ENCODE results near the gene SH3BP2. TPM values are rescaled to one million over a fixed set of nuclear protein-coding genes. Genes with fewer than 3 reads are reported as not detected.
"Not testable (repeated sequence)": the region's sequence is repeated elsewhere in the genome, so short reads cannot be mapped to it uniquely, and the experiment has no call there.

Gene SH3BP2
- total RNA-seq, 1 donor from 2014 or later, result 85.3 TPM

DNA sequence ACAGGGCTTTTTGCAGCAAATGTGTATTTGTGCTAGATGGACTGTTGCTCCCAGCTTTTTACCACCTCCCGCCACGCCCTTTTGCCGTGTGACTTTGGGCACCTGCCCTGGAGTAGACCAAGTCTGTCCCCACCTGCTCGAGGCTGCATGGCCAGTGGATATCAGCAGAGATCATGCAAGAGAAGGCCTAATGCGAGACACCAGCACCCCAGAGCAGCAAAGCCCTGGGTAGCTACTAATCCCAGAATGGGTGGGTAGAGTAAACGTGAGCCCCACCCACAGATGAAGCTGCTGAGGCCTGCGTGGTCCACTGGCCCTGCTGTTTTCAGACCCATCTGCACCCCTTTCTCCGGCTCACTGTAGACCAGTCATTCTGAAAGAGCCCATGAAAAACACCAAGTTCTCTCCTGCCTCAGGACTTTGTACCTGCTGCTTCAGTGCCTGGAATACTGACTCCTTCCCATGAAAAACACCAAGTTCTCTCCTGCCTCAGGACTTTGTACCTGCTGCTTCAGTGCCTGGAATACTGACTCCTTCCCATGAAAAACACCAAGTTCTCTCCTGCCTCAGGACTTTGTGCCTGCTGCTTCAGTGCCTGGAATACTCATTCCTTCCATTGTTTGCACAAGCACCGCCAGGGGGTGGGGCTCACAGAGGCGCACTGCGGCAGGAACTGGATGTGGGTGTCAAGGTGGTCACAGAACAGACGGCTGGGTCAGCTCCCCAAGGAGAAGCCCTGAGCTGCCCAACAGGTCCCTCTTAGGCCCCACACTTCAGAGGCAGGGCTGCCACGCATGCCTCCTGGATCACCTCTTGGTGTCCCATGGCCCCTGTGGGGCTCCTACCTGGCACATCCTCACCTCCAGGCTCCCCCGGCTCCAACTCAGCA, 31.6 kb upstream of the SH3BP2 start:
- H3K9me3 Mint-ChIP-seq (ENCODE audit: unreplicated experiment), result peaks cover 5% of the 10 kb centered on the region
- peaks cover 2% of the 10 kb centered on the region for H3K4me1 Mint-ChIP-seq (ENCODE audit: low read depth, unreplicated experiment)
- no peak overlapping the region for H3K27ac Mint-ChIP-seq (ENCODE audit: unreplicated experiment)
- DNase-seq, result no peak
- H3K4me3 Mint-ChIP-seq (ENCODE audit: unreplicated experiment), result no peak overlapping the region
- TF ChIP-seq, protein P1, sequence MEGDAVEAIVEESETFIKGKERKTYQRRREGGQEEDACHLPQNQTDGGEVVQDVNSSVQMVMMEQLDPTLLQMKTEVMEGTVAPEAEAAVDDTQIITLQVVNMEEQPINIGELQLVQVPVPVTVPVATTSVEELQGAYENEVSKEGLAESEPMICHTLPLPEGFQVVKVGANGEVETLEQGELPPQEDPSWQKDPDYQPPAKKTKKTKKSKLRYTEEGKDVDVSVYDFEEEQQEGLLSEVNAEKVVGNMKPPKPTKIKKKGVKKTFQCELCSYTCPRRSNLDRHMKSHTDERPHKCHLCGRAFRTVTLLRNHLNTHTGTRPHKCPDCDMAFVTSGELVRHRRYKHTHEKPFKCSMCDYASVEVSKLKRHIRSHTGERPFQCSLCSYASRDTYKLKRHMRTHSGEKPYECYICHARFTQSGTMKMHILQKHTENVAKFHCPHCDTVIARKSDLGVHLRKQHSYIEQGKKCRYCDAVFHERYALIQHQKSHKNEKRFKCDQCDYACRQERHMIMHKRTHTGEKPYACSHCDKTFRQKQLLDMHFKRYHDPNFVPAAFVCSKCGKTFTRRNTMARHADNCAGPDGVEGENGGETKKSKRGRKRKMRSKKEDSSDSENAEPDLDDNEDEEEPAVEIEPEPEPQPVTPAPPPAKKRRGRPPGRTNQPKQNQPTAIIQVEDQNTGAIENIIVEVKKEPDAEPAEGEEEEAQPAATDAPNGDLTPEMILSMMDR (IDR thresholded peaks at IDR 0.05; ENCODE audit: partially characterized antibody, unreplicated experiment), result no peak
- H3K36me3 Mint-ChIP-seq (ENCODE audit: unreplicated experiment), result no peaks in the 10 kb centered on the region
- H3K27me3 Mint-ChIP-seq (ENCODE audit: unreplicated experiment), result peaks cover 3% of the 10 kb centered on the region

DNA sequence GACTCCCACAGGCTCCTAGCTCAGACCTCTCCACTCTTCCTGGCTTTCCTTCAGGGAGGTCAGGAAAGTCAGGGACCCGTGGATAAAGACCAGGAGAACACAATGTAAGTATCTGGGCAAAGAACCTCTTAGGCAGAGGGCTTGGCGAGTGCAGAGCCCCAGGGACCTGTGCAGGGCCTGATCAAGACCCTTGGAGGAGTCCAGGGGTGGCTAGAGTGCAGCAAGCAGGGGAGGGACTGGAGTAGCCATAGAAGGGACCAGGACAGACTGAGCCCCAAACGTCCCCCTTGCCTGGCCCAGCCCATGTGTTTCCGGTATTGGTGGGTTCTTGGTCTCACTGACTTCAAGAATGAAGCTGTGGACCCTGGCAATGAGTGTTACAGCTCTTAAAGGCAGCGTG, 30.8 kb upstream of the SH3BP2 start:
- TF ChIP-seq, protein P1 (IDR thresholded peaks at IDR 0.05; ENCODE audit: partially characterized antibody, unreplicated experiment), result no peak
- Mint-ChIP-seq H3K4me1 (ENCODE audit: low read depth, unreplicated experiment) (peaks cover 2% of the 10 kb centered on the region), H3K27me3 (ENCODE audit: unreplicated experiment) (peaks cover 3% of the 10 kb centered on the region), H3K4me3 (ENCODE audit: unreplicated experiment) (no peak overlapping the region), H3K27ac (ENCODE audit: unreplicated experiment) (no peak overlapping the region), H3K9me3 (ENCODE audit: unreplicated experiment) (peaks cover 5% of the 10 kb centered on the region), H3K36me3 (ENCODE audit: unreplicated experiment) (no peaks in the 10 kb centered on the region)
- no peak for DNase-seq

DNA sequence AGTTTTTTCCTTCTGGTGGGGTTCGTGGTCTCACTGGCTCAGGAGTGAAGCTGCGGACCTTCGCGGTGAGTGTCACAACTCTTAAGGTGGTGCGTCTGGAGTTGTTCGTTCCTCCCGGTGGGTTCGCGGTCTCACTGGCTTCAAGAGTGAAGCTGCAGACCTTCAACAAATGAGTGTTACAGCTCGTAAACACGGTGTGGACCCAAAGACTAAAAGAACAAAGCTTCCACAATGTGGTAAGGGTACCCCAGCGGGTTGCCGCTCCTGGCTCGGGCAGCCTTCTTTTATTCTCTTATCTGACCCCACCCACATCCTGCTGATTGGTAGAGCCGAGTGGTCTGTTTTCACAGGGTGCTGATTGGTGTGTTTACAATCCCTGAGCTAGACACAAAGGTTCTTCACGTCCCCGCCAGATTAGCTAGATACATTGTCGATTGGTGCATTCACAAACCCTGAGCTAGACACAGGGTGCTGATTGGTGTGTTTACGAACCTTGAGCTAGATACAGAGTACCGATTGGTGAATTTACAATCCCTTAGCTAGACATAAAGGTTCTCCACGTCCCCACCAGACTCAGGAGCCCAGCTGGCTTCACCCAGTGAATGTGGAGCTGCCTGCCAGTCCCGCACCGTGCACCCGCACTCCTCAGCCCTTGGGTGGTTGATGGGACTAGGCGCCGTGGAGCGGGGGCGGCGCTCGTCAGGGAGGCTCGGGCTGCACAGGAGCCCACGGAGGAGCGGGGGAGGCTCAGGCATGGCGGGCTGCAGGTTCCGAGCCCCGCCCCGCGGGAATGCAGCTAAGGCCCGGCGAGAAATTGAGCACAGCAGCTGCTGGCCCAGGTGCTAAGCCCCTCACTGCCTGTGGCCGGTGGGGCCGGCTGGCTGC, 30.2 kb upstream of the SH3BP2 start:
- not testable (repeated sequence) for H3K27me3 Mint-ChIP-seq (ENCODE audit: unreplicated experiment); H3K36me3 Mint-ChIP-seq (ENCODE audit: unreplicated experiment); H3K4me1 Mint-ChIP-seq (ENCODE audit: low read depth, unreplicated experiment); H3K27ac Mint-ChIP-seq (ENCODE audit: unreplicated experiment); DNase-seq; H3K4me3 Mint-ChIP-seq (ENCODE audit: unreplicated experiment); H3K9me3 Mint-ChIP-seq (ENCODE audit: unreplicated experiment)

DNA sequence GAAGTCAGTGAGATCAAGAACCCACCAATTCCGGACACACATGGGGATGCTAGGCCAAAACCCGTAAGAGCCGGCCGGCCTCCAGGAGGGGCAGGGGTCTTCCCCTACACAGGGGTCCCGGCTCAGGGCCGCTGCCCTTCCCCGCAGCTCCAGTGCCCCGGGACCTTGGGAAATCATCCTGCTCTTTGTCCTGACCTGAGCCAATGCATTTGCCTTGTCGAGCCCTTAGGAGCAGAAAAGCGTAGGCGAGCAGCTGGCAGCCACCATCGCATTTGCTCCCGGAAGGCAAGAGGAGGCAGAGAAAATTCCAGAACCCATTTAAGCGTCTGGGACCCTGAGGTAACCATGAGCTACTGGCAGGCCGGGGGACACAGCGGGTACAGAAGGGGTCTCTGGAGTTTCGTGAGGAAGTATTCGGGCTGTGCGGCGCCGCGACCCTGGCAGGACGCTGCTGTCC, 29.3 kb upstream of the SH3BP2 start:
- H3K4me1 Mint-ChIP-seq (ENCODE audit: low read depth, unreplicated experiment), result no peaks in the 10 kb centered on the region
- no peak for DNase-seq
- H3K27me3 Mint-ChIP-seq (ENCODE audit: unreplicated experiment), result peaks cover 3% of the 10 kb centered on the region
- H3K36me3 Mint-ChIP-seq (ENCODE audit: unreplicated experiment), result no peaks in the 10 kb centered on the region
- TF ChIP-seq, protein P1 (IDR thresholded peaks at IDR 0.05; ENCODE audit: partially characterized antibody, unreplicated experiment), result no peak
- H3K4me3 Mint-ChIP-seq (ENCODE audit: unreplicated experiment), result no peak overlapping the region
- no peak overlapping the region for H3K27ac Mint-ChIP-seq (ENCODE audit: unreplicated experiment)
- peaks cover 5% of the 10 kb centered on the region for H3K9me3 Mint-ChIP-seq (ENCODE audit: unreplicated experiment)

DNA sequence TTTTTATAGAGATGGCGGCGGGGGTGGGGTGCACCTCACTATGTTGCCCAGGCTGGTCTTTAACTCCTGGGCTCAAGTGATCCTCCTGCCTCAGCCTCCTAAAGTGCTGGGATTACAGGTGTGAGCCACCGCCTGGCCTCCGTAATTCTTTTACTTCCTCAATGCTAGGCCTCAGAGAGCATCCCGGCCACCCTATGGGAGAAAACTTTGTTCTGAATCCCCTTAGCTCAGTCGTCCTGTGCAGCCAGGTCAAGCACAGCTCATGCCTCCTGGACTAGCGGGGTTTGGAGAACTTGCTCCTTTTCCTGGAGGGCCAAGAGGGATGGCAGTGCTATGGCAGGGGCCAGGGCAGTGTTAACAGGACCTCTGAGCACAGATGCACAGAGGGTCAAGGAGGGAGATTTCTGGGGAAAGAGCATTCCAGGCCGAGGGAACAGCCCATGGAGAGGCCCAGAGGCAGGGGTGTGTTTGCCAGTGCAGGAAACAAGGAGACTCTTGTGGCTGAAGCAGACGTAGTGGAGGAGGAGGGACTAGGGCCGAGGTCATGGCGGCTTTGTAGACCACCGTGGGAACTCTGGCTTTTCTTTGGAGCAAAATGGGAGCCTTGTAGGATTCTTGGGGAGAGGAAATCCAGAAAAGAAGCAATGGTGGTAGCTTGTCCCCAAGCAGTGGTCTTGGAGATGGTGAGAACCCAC, 26.9 kb upstream of the SH3BP2 start:
- TF ChIP-seq, protein P1 (IDR thresholded peaks at IDR 0.05; ENCODE audit: partially characterized antibody, unreplicated experiment), result no peak
- peaks cover 3% of the 10 kb centered on the region for H3K27me3 Mint-ChIP-seq (ENCODE audit: unreplicated experiment)
- no peaks in the 10 kb centered on the region for H3K36me3 Mint-ChIP-seq (ENCODE audit: unreplicated experiment)
- H3K9me3 Mint-ChIP-seq (ENCODE audit: unreplicated experiment), result peaks cover 8% of the 10 kb centered on the region
- DNase-seq, result no peak
- H3K4me3 Mint-ChIP-seq (ENCODE audit: unreplicated experiment), result peak overlapping the region; percentile 11
- no peak overlapping the region for H3K27ac Mint-ChIP-seq (ENCODE audit: unreplicated experiment)
- no peaks in the 10 kb centered on the region for H3K4me1 Mint-ChIP-seq (ENCODE audit: low read depth, unreplicated experiment)
